ENCODE measurements around the gene CCDC88A.

GRCh38 chr2:55358451-55358850 is 61.2 kb downstream of the CCDC88A start:
- TF ChIP-seq EZH2 (IDR thresholded peaks at IDR 0.05; ENCODE audit: low read length, missing control alignments) (no peak), CTCF (conservative IDR thresholded peaks at IDR 0.05 in 1 of 2, IDR thresholded peaks at IDR 0.05 in 1 of 2; ENCODE audit: low read depth in 1 of 2, low read length in 2 of 2) (no peak)

All from fibroblast of lung (primary cell).